HG03095 (cell line): Measurements from ENCODE around the gene INHBB.
A peak's percentile ranks its signal among the peaks of the same experiment; 100 is the strongest.
"Not testable (repeated sequence)": the region's sequence is repeated elsewhere in the genome, so short reads cannot be mapped to it uniquely, and the experiment has no call there.

Source experiments
- ATAC-seq: cut with Tn5 transposase; IDR thresholded peaks from one replicate; pipeline ENCODE4 v1.9.1; 2021; ENCODE audit warnings: moderate library complexity; ENCODE audit not compliant: unreplicated experiment

The INHBB gene

DNA sequence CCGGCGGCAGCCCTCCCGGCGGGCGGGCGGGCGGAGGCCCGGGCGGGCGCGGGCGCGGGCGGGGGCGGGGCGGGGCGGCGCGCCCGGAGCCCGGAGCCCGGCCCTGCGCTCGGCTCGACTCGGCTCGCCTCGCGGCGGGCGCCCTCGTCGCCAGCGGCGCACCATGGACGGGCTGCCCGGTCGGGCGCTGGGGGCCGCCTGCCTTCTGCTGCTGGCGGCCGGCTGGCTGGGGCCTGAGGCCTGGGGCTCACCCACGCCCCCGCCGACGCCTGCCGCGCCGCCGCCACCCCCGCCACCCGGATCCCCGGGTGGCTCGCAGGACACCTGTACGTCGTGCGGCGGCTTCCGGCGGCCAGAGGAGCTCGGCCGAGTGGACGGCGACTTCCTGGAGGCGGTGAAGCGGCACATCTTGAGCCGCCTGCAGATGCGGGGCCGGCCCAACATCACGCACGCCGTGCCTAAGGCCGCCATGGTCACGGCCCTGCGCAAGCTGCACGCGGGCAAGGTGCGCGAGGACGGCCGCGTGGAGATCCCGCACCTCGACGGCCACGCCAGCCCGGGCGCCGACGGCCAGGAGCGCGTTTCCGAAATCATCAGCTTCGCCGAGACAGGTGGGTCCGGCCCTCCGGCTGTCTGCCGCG is at the start of gene INHBB:
INHBB (plus strand) TSS at position 111 of the 641 bp plus-strand sequence; CDS start at position 164, 53 bp downstream.
- no peak for ATAC-seq

DNA sequence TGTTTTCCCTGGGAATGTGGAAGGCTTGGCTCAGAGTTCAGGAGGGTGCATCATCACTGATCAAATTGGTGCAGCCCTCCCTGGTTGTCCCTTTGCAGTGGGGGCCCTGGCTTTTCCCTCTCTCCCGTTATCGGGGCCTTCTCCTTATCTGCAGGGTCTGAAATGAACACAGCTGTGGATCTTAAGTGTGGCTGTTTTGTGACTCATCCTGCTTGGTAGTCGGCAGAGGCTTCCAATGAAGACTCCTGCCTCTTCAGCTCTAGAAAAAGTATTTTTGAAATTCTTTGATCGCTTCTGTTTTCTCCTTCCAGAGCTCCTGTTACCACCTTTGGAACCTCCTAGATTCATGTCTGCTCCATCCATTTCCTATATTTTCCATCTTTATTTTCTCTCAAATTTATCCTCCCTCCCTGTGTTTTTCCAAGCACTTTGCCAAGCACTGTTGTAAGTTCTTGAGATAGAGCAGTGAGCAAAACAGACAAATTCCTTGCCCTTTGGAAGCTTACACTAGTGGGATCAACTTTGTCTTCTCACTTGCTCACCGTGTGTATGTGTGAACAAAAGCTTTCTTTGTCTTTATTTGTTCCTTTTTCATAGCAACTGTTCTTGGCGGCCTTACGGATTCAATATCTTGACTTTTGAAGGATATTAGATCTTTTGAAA is 47.6 kb upstream of the INHBB start:
- no peak for ATAC-seq

DNA sequence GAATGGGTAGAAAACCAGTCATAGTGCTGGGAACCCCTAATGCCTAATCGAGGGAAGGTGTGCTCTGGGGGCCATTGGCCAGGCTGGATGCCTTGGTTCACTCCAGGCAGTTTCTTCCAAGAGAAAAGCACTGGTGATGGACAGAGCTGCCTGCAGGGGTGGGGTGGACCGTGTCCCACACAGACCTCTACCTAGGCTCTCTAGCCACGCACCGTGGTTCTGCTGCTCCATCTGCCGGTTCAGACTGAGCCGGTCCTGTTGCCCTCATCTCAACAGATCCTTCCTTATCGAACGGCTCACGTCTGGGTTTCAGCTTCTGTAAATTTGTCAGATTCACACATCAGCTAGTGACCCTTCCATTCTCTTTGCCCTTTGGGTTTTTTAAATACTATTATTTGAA is 46.9 kb upstream of the INHBB start:
- ATAC-seq, result no peak

DNA sequence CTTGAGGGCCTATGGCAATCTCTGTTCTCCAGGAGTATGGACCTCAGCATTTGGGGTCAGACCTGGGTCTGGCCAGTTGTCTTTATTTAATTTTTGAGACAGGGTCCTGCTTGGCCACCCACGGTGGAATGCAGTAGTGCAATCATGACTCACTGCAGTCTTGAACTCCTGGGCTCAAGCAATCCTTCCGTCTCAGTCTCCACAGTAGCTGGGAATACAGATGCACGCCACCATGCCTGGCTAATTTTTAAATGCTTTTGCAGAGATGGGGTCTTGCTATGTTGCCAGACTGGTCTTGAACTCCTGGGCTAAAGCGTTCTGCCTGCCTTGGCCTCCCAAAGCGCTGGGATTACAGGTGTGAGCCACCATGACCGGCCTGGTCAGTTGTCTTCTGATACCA is 46.4 kb upstream of the INHBB start:
- no peak for ATAC-seq

DNA sequence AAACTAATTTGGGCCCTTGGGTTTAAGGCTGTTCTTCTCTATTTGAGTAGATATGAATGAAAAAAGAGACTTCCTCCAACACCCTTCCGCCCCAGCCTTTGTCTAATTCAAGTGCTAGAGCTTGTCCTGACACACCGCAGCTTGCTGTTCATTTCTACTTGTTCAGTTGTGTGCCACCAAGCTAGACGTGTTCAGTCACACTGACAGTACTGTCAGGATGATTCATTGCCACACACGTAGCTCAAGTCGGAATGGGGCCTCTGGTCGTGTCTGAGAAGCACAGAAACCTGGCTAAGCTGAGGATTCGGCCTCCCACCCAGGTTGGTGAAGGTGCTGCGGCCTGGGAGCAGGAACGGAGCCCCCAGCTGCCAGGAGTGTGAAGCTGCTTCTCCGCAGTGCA is 45.6 kb upstream of the INHBB start:
- no peak for ATAC-seq

DNA sequence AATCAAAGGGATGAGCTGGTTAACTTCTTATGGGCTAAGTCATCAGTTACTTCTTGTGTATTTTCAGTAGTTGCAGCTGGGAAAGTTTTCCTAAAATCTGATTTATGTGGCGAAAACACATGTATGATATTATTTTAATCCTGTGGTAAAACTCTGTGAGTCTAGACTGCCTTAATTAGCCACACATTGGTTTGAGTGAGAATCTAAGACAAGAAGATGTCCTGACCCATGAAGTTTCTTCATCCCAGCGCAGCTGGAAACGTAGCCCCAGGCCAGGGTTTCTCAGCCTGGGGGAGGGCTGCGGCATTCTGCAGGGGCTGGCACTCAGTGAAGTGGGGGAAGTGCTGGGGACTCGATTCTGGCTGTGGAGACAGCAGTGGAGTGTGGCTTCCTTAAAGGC is 44.7 kb upstream of the INHBB start:
- no peak for ATAC-seq

DNA sequence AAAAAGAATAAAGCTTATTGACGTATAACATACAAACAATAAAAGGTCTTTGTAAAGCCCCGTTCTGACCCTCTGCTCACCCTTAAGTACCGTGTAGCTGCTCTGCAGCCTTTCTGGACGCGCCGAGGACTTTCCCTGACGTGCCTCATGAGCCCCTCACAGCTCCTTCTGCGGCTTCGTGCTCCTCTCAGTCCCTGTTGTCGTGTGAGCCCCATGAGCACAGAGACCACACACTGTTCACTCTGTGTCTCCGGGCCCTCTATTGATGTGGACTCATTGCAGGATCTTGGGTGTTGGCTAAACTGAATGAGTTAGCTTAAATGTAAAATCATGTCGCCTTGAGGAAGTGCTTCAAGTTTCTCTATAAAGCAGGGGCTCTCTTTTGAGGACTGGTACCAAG is 43.6 kb upstream of the INHBB start:
- ATAC-seq, result no peak

DNA sequence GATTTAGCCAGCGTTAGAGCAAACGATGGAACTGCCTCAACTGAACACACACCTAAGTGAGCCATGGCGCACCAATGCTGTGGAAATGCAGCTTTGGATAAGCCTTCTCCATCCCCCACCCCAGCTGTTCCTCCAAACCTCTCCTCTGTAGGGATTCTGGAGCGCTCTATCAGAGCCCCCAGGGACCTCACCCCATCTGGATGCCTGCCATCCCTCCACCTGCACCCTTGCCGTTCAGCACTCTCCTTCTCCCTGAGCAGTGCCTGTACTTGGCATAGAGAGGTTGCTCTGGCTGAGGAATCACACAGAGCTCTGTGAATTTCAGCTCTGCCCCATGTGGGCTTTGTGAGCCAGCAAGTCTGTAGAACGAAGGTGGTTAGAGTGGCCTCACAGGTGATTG is 42.8 kb upstream of the INHBB start:
- no peak for ATAC-seq

DNA sequence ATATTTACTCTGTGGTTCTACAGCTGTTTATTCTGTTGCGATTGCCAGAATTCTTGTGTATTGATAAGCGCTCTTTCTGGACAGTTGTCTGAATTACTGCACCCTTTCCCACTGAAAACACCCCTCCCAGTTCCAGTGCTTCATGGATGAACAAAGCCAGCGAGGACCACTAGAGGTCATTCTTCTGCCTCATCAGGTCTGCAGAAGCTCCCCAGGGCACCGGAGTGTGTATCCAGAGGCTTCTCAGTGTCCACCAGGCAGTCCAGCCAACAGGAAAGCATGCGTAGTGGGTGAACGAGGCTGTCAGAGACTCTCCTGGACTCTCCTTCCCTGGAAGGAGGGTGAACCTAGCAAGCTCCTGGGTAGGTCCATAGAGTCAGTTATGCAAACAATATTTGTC is 40.6 kb upstream of the INHBB start:
- ATAC-seq, result no peak

DNA sequence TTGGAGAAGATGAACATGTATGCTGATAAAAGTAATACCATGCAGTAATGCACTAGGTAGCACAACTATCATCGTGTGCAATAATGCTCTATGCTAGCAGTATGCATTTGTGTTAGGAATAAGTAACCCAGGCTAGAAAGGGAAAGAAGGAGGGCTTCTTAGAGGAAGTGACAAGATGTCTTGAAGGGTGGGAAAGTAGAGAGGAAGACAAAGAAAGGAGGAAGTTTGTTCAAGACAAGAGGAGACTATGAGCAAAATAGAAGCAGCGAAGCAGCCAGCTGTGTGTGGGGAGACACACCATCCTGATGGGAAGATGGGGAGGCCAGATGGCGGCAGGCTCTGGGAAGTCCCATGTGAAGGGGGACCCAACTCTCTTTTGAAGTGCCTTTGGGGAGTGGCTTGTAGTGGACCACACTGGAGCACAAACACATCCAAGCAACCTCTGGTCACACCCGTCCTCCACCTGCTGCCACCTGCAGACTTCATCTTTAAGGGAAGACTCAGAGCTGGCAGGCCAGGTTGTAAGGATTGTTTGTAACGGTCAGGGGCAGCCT is 39.9 kb upstream of the INHBB start:
- ATAC-seq, result no peak

DNA sequence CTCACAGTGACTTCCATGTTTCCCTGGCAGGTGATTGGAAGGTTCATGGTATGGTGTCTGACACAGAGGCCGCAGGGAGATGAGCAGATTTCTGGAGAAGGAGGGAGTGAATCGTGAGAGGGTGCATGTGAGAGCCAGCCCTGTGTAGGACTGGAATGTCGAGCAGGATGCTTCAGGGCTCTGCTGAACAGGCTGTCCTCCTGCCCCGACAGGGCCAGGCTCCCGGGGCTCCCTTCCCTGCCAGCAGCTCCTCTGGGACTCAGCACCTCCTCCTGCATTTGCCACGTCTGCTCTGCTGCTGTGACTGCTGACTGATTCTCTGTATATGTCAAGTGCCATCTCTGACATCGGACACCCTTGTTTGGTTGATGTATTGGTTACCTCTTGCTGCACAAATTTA is 38.5 kb upstream of the INHBB start:
- ATAC-seq, result no peak

DNA sequence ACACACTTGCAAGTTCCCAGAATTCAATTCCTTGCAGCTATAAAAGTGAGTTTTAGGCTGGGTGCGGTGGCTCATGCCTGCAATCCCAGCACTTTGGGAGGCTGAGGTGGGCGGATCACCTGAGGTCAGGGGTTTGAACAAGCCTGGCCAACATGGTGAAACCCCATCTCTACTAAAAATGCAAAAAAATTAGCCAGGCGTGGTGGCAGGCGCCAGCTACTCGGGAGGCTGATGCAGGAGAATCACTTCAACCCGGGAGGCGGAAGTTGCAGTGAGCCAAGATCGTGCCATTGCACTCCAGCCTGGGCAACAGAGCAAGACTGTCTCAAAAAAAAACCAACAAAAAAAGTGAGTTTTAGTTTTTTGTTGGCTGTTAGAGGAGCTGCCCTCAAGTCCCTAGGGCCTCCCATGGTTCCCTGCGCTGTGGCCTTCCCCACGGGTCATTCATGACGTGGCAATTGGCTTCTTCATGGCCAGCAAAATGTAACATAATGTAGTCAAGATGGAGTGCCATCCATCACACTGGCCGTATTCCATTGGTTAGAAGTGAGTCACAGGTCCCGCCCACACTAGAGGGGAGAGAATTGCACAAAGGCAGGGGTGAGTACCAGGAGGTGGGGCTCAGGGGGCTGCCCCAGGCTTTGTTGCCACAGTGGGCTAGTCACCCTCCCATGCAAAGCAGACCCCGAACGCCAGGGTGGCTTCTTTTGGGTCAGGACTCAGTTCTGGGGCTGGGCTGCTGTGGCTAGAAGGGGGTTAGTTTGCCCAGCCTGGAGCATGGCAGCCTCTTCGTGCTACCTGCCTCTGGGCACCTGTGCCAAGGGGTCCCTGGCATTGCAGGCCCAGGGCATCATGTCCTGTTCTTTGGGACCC is 37.7 kb upstream of the INHBB start:
- ATAC-seq, result no peak

DNA sequence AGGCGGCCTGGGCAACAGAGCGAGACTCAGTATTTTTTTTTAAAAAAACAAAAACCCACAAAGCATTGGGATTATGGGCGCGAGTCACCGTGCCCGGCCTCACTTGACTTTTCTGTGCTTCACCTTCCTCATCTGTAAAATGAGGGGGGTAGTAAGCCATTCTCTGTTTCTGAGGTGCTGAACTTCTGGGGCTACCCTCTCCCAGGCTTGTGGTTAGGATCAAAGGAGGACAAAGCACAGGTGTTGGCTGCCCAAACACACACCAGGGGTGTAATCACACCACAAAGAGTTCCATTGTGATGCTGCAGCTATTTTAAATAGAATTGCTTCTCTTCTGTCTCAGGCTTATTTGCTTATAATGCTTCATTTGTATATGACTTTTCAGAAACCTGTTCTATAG is 35.8 kb upstream of the INHBB start:
- ATAC-seq, result peak; percentile 56

DNA sequence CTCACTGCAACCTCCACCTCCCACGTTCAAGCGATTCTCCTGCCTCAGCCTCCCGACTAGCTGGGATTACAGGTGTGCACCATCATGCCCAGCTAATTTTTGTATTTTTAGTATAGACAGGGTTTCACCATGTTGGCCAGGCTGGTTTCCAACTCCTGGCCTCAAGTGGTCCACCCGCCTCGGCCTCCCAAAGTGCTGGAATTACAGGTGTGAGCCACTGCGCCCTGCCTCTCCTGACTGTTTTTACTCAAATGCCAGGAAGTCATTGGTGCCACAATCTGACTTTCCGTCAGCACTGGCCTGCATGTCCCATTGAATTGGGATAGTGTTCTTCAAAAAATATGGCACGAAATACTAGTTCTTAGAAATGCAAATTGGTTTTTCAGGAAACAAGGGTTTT is 35.1 kb upstream of the INHBB start:
- ATAC-seq, result not testable (repeated sequence)

DNA sequence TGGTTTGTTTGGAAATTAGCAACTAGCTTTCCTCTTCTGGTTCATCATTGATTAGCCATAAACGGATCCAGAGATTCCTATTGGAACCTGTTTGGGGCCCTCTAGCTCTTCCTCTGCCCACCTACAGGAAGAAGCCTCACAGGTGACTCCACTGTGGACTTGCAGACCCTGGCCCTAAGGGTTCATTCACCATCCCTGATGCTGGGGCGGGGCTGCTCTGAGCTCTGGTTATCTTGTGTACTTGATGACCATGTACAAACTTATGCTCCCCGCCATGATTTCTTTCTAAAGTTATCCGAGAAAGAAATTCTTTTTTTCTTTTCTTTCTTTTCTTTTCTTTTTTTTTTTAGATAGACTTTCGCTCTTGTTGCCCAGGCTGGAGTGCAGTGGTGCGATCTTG is 33.9 kb upstream of the INHBB start:
- ATAC-seq, result no peak

DNA sequence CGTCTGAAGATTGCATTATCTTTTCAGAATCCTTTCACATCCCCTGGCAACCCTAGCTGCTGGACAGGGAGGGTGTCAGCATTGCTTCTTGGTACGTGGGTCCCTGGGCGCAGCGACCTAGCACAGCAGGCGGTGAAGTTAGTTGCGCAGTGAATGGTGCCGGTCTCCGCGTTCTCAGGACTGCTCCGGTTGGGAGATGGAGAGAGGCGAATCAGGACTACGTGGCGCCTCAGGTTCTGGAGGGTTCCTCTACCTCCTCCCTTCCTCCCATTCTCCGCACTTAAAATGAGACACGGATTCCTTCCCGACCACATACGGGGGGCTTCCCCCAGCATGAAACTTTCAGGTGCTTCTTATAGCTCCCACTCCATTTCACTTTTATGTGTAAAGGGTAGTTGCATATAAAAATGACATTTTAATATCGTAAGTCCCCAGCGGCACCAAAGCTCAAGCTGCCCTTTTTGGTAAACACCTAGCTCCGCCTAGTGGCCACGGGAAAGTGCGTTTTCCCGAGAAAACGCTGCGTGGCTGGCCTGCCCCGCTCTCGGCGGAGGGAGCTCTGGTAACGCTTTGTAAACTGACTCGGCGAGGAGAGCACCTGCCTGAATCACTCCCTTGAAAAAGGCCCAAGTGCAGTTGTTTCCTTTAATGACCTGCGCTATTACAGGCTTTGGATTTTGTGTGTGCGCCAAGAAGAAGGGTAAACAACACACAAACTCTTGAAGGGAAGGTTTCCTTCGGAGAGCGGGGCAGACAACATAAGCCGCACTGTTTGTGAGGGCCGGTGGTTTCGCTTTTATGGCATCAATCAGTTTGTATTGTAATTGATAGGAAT is 32.9 kb upstream of the INHBB start:
- peak; percentile 52 for ATAC-seq

DNA sequence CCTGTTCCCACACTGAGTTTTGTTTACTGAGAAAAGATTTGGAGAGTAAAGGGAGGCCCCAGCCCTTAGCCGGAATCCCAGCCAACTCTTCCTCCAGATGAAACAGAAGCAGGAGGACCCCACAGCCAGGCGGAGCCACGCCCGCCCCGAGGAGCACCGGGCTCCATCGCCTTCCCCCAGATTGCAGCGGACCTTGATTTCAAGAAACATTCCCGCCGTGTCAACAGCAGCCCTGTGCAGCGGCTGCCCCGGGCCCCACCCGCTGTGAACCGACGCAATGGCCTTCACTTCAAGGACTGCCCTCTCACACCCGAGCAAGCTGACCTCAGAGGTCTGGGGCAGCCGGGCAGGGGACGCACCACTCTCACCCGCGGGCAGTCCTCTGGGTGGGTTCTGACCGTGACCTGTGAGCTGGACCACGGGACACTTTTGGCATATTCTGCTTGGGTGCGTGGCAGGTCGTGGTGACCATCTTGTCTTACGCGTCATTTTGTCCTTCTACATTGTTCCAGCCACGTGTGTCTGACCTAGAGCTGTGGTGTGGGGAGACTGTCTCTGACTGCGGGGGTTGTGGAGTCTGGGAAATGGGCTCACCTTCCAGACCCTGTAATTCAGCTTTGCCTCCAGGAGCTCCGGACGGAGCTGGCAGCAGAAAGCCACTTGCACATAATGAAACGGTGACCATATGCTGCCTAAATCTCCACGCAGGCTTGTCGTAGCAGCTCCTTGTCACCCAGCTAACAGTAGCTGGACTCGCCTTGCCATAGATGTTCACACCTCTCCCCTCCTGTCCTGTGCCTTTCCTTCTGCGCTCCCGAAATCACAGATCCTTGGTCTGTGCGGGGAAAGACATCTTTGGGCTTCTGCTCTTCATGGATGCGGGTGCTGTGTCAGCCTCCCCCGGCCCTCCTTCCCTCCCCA is 32.0 kb upstream of the INHBB start:
- no peak for ATAC-seq

DNA sequence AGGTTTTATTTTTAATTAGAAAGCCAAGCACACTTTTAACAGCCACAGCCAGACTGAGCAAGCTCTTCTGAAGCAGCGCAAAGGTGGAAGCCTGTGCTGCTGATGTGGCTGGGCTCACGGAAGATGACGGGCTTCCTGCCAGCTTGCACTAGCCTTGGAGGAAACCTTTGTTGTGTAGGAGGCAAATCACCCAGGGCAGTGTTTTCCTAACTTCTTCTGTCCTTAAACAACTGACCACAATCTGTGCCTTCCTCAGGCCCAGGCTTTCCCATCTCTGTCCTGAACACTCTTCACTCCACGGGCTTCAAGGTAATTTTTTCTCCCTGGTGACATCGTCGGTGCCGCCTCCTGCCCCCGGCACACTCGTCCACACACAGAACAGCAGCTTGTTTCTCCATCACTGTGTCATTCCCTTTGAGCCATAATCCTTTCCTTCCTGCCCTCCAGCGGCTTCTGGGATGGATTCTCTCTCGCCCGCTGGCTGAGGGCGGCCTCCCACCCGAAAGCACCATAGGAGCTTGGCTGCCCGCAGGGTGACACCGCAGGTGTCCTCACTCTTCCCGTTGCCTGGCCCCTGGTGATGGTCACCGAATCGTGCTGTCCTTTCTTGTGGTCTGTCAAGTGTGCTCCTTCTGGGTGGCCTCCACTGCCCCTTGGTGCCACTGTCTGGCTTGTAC is 31.1 kb upstream of the INHBB start:
- no peak for ATAC-seq

DNA sequence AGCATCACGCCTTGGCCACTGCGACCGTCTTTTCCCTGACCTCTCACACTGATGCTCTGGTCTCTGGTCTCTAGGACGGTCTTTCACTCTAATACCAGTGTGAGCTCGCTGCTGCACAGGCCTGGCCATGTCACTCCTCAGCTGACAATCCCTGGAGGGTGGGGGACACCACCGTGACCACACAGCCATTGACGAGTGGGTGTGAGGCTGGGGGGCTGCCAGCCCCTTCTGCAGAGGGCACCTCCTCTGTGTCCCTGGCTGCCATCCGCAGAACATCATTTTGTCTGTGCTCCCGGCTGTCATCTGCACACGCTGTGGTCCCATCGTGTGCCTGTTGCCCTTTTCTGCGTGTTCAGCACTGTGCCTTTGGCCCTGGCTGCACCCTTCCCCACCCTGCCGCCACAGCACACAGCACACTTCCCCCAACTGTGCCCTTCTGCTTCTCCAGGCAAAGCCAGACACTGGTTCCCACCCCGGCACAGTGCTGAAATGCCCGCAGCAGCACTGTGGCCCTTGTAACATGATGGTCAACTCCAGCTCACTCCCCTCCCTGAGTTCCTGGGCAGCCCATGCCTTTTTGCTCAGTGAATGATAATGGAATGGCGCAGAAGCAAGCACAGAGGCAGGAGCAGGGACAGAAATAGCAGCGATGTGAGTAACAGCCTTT is 30.4 kb upstream of the INHBB start:
- no peak for ATAC-seq
